HepG2 (cell line): ENCODE data around the gene PAPPA. TPM values are rescaled to one million over a fixed set of nuclear protein-coding genes. Genes with fewer than 3 reads are reported as not detected.

Source experiments
- BATF2 ChIP-seq: sonication (generic); formaldehyde crosslinking; IDR thresholded peaks from 2 replicates; pipeline ENCODE4 v1.8.0; 2022; ENCODE audit warnings: mild to moderate bottlenecking, missing genetic modification reagents, moderate library complexity
- BRD4 ChIP-seq: sonication (generic); formaldehyde crosslinking; IDR thresholded peaks from 2 replicates; pipeline ENCODE4 v1.4.0; 2020; ENCODE audit warnings: missing genetic modification reagents
- CENPT ChIP-seq: sonication (generic); formaldehyde crosslinking; IDR thresholded peaks from 2 replicates; pipeline ENCODE4 v1.8.0; 2022; ENCODE audit warnings: low read depth, mild to moderate bottlenecking, moderate library complexity, missing genetic modification reagents
- EEA1 ChIP-seq: sonication (generic); formaldehyde crosslinking; IDR thresholded peaks from 2 replicates; pipeline ENCODE4 v1.5.1; 2020; ENCODE audit warnings: mild to moderate bottlenecking, missing genetic modification reagents, borderline replicate concordance
- JUN ChIP-seq: sonication (generic); formaldehyde crosslinking; IDR thresholded peaks from 2 replicates; pipeline ENCODE4 v1.4.0; 2020; ENCODE audit warnings: mild to moderate bottlenecking, missing genetic modification reagents
- NFKBIZ ChIP-seq: IDR thresholded peaks from 2 replicates; pipeline ENCODE4 v1.6.1; 2018; ENCODE audit warnings: missing genetic modification reagents, missing compliant biosample characterization
- NRL ChIP-seq: sonication (generic); formaldehyde crosslinking; IDR thresholded peaks from 2 replicates; pipeline ENCODE4 v1.5.0; 2020; ENCODE audit warnings: missing genetic modification reagents, mild to moderate bottlenecking, moderate library complexity, borderline replicate concordance
- PAF1 ChIP-seq: IDR thresholded peaks from 2 replicates; pipeline ENCODE4 v1.6.1; 2016; ENCODE audit warnings: missing genetic modification reagents, missing compliant biosample characterization
- PATZ1 ChIP-seq: sonication (generic); formaldehyde crosslinking; IDR thresholded peaks from 2 replicates; pipeline ENCODE4 v1.4.0; 2020; ENCODE audit warnings: missing genetic modification reagents
- PRDM10 ChIP-seq: sonication (generic); formaldehyde crosslinking; IDR thresholded peaks from 2 replicates; pipeline ENCODE4 v1.4.0; 2020; ENCODE audit warnings: low read depth, missing genetic modification reagents
- ZFP37 ChIP-seq: sonication (generic); formaldehyde crosslinking; IDR thresholded peaks from 2 replicates; pipeline ENCODE4 v1.4.0; 2020; ENCODE audit warnings: missing genetic modification reagents, borderline replicate concordance
- ZNF264 ChIP-seq: sonication (generic); formaldehyde crosslinking; IDR thresholded peaks from 2 replicates; pipeline ENCODE4 v1.4.0; 2020; ENCODE audit warnings: missing genetic modification reagents
- ZNF33B ChIP-seq: sonication (generic); formaldehyde crosslinking; IDR thresholded peaks from 2 replicates; pipeline ENCODE4 v1.5.1; 2020; ENCODE audit warnings: mild to moderate bottlenecking, missing genetic modification reagents
- ZNF367 ChIP-seq: sonication (generic); formaldehyde crosslinking; IDR thresholded peaks from 2 replicates; pipeline ENCODE4 v1.4.0; 2020; ENCODE audit warnings: missing genetic modification reagents, borderline replicate concordance
- ZNF530 ChIP-seq: sonication (generic); formaldehyde crosslinking; IDR thresholded peaks from 2 replicates; pipeline ENCODE4 v1.5.0; 2020; ENCODE audit warnings: low read depth, mild to moderate bottlenecking, missing genetic modification reagents
- ZNF704 ChIP-seq: sonication (generic); formaldehyde crosslinking; IDR thresholded peaks from 2 replicates; pipeline ENCODE4 v1.8.1; 2023; ENCODE audit warnings: mild to moderate bottlenecking, inconsistent platforms, moderate library complexity, missing genetic modification reagents, borderline replicate concordance
- polyA plus RNA-seq, 8 experiments: library from polyadenylated mRNA; depleted of rRNA in 3 of 8; stranded (reverse) in 7 of 8; unstranded in 1 of 8; fragments of >200 nt; fragmentation: Illumina TruSeq in 4 of 8; extraction: Trizol in 4 of 8; gene quantifications; 2 replicates each; pipeline versions ENCODE4 v1.2.1 to v1.2.3, GENCODE V29; 2011 to 2016; ENCODE audit warnings: low read depth in 4 of 8, missing spikeins in 1 of 8, mixed read lengths in 1 of 8; ENCODE audit not compliant: insufficient read depth in 1 of 8
- total RNA-seq, 5 experiments: library from RNA; depleted of rRNA; stranded (reverse); fragments of >200 nt; fragmentation: Illumina TruSeq; extraction: Trizol; gene quantifications; 2 replicates each; pipeline ENCODE4 v1.2.3, GENCODE V29; 2016; ENCODE audit warnings: low read depth in 1 of 5

Gene PAPPA
- total and polyA plus RNA-seq, 2 of the 13 experiments (the other 11 are each of a cell fraction or from before 2014, with no cell fraction given) = 0.09 to 0.11 TPM

- no peak for TF ChIP-seq ZNF704 (CRISPR knock-in tag)
- no peak for TF ChIP-seq PAF1 (CRISPR knock-in tag)
- TF ChIP-seq EEA1 = no peak
- TF ChIP-seq ZNF264 (CRISPR knock-in tag) = no peak
- TF ChIP-seq JUN (CRISPR knock-in tag) = no peak
- no peak for TF ChIP-seq BRD4 (CRISPR knock-in tag)
- TF ChIP-seq PATZ1 (CRISPR knock-in tag) = no peak
- TF ChIP-seq PRDM10 (CRISPR knock-in tag) = no peak
- TF ChIP-seq ZNF530 (CRISPR knock-in tag) = no peak
- no peak for TF ChIP-seq ZNF367 (CRISPR knock-in tag)
- TF ChIP-seq BATF2 (CRISPR knock-in tag) = no peak
- TF ChIP-seq NRL (CRISPR knock-in tag) = no peak
- TF ChIP-seq CENPT (CRISPR knock-in tag) = no peak
- TF ChIP-seq NFKBIZ (CRISPR knock-in tag) = no peak
- TF ChIP-seq ZFP37 (CRISPR knock-in tag) = no peak
- no peak for TF ChIP-seq ZNF33B
Measured at GRCh38 chr9:116276651-116277121, 123.1 kb downstream of the PAPPA start (continued).
